AG10803 (cell line): ENCODE measurements around the gene LIPA.
A peak's percentile ranks its signal among the peaks of the same experiment; 100 is the strongest.

Experiments
- DNase-seq: peaks from one replicate; pipeline ENCODE4 v3.0.0; 2010; ENCODE audit warnings: low read depth
- H3K4me3 ChIP-seq: 2 replicates; pipeline ENCODE4 v1.5.1; 2011; ENCODE audit warnings: mild to moderate bottlenecking, low read length, control low read depth
- TF ChIP-seq, protein P1 (sequence below): conservative IDR thresholded peaks from 2 replicates; pipeline ENCODE4 v1.5.1; 2011; ENCODE audit warnings: mild to moderate bottlenecking, low read length, control low read depth, inconsistent platforms

The LIPA gene

DNA sequence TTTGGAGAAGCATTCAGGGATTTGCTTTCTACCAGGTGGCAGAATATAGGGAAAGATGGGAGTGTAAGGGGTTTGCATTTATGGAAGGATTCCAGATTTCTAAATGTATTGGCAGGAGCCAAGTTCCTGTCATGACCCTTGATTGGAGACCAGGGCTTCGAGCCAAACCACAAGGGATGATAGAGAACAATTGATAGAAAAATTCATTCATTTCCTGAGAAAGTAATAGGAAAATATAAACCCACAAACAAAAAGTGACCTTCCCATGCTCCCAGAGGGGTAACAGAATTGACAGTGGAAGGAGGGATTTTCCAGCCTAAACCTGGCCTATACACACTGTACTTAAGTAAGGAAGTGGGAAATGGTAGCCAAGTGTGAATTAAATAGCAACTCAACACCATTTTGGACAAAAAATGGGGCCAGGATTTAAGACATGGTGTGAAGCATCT is 27.9 kb upstream of the LIPA start:
- peak; percentile 33 for DNase-seq
- no peak overlapping the region for H3K4me3 ChIP-seq
- TF ChIP-seq, protein P1, sequence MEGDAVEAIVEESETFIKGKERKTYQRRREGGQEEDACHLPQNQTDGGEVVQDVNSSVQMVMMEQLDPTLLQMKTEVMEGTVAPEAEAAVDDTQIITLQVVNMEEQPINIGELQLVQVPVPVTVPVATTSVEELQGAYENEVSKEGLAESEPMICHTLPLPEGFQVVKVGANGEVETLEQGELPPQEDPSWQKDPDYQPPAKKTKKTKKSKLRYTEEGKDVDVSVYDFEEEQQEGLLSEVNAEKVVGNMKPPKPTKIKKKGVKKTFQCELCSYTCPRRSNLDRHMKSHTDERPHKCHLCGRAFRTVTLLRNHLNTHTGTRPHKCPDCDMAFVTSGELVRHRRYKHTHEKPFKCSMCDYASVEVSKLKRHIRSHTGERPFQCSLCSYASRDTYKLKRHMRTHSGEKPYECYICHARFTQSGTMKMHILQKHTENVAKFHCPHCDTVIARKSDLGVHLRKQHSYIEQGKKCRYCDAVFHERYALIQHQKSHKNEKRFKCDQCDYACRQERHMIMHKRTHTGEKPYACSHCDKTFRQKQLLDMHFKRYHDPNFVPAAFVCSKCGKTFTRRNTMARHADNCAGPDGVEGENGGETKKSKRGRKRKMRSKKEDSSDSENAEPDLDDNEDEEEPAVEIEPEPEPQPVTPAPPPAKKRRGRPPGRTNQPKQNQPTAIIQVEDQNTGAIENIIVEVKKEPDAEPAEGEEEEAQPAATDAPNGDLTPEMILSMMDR = no peak

DNA sequence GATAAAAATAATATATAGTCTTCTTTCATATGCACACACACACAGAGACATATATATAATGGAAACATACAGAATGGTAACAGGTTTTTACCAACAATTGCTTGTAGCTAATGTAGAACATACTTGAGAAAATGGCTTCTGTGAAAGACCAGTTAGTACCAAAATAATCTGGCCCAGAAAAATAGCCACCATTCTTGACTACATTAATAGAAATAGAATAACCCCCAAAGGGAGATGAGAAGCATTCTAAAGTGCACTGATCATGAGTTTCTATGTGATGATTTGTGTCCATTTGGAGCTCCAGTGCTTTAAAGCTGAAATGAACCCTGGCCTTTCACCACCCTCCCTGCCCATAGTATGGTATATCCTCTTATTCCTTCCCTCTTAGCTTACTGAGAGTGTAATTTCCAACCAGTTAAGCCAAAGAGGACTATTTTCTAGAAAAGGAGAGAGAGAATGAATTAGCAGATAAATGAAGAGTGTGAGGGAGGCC is 27.4 kb upstream of the LIPA start:
- H3K4me3 ChIP-seq = no peak overlapping the region
- TF ChIP-seq, protein P1 = no peak
- DNase-seq = no peak

DNA sequence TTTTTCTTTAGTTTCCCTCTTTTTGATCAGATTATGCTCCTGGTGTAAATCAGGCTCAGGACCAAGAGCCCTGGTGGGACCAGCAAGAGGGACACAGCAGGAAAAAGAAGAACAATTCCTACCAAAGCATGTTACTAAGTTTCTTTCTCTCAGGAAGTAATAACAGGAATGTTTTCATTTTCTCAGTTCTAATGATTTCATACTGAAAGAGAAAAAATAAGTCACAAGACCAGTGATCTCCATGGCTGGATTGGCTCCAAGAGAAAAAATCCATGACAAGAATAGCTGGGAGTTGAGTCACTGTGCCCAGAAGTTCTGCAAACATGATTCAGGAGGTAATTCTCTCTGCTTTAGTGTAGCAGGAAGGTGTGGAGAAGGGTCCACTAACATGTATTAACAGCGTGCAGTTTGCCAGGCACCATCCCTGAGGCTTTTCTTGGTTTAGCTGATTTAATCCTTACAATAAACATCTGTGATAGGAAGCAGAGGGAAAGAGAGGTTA is 26.5 kb upstream of the LIPA start:
- TF ChIP-seq, protein P1 = no peak
- peak; percentile 97 for DNase-seq
- H3K4me3 ChIP-seq = no peak overlapping the region

DNA sequence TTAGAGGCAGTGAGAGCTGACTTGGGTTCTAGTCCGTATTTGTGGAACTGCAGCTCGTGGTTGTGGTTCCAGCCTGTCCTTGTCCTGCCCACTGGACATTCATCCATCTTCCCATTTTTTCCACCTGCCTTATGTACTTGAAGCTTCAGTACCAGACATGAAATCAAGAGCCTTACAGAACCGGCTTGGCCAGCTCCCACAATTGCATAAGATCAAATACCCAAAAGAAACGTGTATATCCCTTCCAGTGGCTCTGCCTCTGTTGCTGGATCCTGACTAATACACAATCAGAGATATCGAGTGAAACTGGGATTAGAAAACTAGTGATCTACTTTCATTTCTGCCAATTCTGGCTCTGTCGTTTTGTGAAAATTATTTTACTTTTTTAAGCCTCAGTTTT is 23.8 kb upstream of the LIPA start:
- DNase-seq = no peak
- no peak overlapping the region for H3K4me3 ChIP-seq
- TF ChIP-seq, protein P1 = no peak

DNA sequence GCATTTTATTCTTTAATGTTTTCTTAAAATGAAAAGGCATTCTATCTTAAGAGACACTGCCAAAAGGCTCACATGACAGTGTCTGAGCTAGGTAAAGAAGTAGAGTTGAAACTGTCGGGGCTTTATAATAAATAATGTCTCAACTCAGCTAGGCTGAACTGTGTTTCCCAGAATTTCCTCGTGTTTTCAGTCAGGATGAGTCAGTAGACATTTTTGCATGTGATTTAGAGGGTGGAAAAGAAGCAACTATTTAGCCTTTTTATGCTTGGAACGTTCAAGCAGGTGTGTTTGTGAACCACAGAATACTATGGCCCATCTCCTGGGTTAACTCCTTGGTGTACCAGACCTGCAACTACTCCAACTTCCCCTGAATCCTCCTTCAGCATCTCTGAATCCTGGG is 23.4 kb upstream of the LIPA start:
- H3K4me3 ChIP-seq = no peak overlapping the region
- peak; percentile 56 for DNase-seq
- TF ChIP-seq, protein P1 = no peak

DNA sequence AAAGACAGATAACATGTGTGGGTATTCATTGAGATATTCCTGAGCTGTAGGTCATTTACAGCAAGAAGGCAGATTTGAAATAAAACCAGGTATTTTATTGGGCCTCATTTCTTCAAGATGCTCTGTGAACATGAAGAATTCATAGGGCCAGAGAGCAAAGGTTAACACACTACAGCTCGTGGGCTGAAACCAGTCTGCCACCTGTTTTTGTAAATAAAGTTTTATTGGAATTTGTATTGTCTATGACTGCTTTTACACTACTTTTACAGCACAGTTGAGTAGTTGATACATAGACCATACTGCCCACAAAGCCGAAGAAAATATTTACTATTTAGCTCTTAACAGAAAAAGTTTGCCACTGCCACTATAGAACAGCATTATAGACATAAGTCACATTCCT is 22.1 kb upstream of the LIPA start:
- DNase-seq = no peak
- H3K4me3 ChIP-seq = no peak overlapping the region
- TF ChIP-seq, protein P1 = no peak

DNA sequence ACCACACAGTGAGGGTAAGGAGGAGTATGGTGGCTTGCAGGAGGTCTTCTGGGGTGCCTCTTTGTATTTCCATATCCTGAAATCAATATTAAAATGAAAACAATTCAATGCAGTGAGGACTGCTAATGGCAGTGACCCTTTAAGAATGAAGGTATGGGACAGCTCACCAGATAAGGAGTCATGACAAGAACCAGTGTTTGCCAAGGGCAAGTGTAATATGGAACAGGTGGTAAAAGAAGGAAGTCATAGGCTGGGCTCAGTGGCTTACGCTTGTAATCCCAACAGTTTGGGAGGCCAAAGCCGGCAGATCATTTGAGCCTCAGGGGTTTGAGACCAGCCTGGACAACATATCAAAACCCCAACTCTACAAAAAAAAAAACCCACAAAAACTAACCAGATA is 20.0 kb upstream of the LIPA start:
- no peak for DNase-seq
- TF ChIP-seq, protein P1 = no peak
- H3K4me3 ChIP-seq = no peak overlapping the region
